HG03521 (cell line): Measurements from ENCODE around the gene STBD1.
"Not testable (repeated sequence)": the region's sequence is repeated elsewhere in the genome, so short reads cannot be mapped to it uniquely, and the experiment has no call there.

Experiments used
- ATAC-seq: cut with Tn5 transposase; IDR thresholded peaks from one replicate; pipeline ENCODE4 v1.9.1; 2021; ENCODE audit warnings: mild to moderate bottlenecking, moderate library complexity; ENCODE audit not compliant: unreplicated experiment

The STBD1 gene

DNA sequence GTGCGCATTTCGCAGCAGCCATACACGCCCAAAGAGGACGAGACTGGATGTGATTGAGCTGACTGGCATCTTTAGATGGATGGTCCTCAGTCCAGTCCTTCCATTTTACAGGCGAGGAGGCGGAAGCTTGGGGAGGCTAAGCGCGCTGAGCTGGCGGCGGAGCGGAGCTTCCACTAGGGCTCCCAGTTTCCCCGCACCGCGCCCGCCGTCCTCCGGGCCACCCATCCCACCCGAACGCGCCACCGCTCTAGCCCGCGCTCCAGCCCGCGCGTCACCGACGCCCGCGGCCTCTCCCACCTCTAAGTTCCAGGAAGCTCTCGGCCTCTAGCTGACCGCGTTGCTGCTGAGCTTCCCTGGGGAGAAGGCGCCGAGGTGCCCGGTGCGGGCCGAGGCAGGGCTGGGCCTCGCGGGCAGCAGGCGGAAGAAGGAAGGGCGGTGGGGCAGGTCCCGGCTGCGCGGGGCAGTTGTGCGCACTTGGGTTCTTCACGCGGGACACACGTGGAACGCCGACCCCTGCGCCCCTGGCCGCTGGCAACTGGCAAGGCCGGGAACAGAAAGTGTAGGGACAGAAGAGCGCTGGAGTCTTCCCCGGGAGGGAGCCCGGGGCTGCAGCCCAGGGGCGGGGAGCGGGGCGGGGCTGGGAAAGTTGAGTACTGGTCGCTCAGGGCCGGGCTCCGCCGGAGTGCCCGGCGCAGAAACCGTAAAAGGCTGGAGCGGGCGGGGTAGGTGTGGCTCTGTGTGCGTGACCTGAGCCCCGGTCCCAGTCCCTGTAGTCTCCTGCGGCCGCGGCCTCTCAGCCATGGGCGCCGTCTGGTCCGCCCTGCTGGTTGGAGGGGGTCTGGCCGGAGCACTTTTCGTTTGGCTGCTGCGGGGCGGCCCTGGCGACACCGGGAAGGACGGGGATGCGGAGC lies at the start of gene STBD1:
Gene STBD1 (plus strand): TSS at position 763 of the 911 bp plus-strand sequence. CDS start 37 bp downstream, at position 800.
- no peak for ATAC-seq

DNA sequence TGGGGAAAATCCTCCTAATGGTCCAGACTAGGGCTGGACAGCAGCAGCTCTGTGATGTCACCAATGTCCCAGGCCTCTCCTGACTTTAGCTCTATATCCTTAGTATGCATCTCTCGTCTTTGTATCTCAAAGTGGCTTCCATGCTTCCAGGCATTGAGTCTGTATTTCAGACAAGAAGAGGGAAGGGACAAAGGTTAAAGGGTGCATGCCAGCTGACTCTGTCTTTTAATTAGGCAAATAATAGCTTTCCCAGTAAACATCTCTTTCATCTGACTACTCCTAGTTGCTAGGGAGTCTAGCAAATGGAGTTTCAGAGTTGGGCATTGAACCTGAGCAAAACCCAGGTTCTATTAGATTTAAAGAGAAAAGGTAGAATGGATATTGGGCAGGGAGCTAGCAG lies 49.6 kb upstream of the STBD1 start:
- ATAC-seq = no peak

DNA sequence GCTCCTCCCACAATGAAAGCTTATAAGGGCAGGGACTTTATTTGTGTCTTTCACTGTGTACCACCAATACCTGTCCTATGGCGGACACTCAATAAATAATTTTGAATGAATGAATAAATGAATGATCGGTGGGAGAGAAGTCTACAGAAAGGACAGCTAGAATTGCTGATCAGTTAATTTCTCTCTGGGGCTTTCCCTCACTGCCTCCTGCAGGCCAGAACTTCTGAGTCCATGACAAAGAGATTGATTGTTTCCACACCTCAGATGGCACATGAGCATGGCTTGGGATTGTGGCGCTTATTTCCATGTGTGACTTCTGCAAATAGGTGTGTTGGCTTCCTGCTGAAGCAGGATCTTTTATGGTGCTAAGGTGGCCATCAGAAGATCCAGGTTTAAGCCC lies 48.7 kb upstream of the STBD1 start:
- ATAC-seq = no peak

DNA sequence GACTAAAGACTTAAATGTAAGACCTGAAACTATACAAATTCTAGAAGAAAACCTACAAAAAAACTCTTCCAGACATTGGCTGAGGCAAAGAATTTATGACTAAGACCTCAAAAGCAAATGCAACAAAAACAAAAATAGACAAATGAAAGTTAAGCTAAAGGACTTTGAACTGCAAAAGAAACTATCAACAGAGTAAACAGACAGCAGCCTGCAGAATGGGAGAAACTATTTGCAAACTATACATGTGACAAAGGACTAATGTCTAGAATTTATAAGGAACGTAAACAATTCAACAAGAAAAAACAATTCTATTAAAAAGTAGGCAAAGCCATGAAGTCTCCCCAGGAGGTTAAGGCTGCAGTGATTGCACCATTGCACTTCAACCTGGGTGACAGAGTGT lies 46.0 kb upstream of the STBD1 start:
- no peak for ATAC-seq

DNA sequence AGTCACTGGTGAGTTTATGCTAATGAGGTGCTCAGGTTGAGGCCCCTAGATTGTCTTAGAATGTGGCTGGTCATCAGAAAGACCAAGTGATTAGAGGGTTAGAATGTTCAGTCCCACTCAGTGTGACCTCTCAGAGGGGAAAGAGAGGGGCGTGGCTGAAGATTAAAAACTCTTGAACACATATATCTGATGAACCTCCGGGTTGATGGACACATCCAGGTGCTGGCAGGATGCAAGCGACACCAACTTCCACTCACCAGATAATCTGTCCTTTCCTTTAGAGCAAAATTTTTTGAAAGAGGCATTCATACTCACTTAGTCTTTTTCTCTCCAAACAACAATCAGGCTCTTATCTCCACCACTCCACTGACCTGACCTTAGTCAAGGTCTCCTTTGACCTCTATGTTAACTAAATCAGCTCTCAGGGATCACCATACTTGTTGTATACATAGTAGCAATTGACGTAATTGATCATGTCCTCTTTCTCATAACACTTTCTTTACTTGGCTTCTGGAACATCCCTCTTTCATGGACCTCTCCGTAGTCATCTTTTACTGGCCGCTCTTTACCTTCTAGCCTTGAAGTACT lies 40.8 kb upstream of the STBD1 start:
- ATAC-seq = no peak

DNA sequence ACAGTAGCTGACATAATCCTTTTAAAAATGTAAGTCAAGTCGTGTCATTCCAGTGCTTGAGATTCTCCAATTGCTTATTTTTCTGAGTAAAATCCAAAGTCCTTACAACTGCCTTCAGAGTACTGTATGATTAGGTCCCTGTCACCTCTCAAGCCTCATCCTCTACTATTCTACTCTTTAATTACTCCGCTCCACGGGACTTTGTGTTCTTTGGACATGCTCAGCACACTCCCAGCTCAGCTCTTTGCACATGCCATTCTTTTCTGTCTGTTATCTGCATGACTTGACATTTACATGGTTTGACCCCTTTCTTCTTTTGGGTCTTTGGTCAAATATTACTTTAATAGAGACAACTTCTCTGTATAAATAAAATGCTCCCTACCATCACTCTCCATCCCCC lies 39.9 kb upstream of the STBD1 start:
- ATAC-seq = no peak

DNA sequence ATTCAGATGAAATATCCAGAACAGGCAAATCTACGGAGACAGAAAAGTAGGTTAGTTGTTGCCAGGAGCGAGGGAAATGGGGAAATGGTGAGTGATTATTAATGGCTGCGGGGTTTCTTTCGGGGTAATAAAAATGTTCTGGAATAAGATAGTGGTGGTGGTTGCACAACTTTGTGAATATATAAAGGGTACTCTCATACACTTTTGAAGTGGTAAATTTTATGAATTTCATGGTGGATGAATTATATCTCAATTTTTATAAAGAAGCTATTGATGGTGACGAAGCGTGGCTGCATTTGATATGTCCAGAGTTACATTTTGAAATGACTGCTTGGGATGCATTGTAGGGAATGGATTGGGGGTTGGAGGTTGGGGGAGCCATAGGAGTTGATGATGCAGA lies 38.7 kb upstream of the STBD1 start:
- no peak for ATAC-seq

DNA sequence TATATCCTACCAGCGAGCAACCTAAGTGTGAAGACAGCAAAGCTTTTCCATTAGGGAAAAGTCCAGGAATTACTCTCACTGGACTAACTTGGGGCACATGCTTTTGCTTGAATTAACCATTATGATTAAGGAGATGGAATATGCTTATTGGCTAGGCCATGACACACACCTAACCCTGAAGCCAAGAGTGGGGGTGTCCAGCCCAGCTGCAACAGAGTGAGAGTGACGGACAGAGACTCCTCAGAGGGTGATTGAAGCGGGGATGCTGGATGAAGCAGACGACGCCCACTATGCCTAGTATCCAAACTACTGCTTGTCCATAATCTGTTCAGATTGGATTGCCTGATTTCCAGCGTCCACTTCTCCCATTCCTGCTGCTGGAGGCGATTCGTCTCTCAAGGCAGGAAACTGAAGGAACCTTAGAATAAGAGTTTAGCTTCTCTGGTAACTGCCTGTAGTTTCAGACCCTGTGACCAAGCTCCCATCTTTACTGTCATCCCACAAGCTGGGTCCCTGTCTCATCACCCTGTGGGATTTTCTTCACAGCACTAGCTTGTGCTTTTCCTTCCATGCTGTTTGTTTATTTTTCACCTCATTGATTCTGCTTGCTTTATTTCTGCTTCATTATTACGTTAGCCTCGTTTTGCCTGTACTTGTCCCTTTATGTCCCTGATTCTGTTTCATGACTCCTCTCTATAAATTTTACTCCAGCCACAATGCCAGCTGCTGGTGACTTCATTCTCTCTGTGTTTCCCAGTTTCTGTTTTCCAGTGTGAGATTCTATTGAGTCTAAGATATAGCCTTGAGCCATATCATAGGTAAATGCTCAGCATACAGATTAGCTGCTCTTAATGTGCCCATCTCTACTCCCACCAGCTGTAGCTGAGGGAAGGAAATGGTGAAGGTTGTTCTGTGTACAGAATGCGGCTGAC lies 36.0 kb upstream of the STBD1 start:
- ATAC-seq = no peak

DNA sequence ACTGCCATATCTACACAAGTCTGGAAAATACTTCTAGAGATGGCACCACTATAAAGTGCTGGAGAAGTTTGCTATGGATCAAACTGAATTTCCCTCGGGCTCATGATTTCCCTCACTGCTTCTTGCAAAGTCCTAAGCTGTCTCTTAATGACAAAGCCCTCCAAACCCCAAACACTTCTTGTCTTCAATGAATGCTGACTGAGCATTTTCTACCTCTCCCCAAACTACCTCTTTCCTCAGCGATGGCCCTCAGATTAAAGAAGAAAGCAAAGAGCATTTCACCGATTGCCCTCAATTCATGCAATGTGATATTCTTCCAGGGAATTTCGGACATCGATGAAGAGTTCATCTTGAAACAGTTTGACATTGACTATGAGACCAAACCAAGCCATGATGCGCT lies 35.3 kb upstream of the STBD1 start:
- no peak for ATAC-seq

DNA sequence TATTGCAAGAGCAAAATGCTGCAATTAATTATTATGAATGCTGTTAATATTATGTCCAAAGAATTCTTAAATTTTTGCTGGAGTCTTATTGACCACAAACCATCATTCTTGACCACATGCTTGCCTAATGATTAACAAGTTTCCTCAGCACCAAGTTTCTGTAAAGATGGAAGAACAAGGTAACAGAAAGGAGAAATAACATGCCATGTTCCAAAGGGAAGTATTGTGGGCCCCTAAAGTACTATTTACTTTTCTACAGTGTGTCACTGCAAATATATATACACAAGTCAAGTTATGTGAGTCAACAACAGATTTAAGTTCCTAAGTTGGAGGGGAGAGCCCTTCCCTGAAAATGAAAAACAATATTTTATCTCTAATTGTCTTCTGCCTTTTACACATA lies 34.5 kb upstream of the STBD1 start:
- no peak for ATAC-seq

DNA sequence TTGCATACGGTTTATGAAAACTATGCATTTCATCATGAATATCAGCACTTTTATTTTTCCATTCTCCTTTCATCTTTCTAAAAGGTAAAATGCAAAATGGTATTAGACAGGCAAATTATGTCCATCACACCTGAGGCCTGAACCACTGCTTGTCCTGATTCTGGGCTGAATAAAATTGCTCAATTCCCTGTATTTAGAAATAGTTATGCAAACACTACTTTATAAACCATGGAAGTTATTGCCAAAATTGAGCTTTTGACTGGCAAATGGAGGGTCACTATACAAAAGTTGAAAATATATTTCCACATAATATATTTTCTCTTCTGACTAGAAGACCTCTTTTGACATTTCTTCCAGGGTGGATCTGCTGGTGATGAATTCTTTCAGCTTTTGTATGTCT lies 34.0 kb upstream of the STBD1 start:
- no peak for ATAC-seq

DNA sequence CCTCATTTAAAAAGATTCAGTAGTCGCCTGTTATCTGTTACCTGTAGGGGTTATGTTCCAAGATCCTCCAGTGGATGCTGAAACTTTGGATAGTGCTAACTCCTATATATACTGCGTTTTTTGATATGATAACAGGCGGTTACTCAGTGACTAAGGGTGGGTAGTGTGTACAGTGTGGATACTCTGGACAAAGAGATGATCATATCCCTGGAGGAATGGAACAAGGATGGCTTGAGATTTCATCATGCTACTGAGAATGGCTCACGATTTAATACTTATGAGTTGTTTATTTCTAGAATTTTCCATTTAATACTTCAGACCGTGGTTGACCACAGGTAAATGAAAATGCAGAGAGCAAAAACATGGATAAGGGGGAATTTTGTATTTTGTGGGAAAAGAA lies 33.5 kb upstream of the STBD1 start:
- no peak for ATAC-seq

DNA sequence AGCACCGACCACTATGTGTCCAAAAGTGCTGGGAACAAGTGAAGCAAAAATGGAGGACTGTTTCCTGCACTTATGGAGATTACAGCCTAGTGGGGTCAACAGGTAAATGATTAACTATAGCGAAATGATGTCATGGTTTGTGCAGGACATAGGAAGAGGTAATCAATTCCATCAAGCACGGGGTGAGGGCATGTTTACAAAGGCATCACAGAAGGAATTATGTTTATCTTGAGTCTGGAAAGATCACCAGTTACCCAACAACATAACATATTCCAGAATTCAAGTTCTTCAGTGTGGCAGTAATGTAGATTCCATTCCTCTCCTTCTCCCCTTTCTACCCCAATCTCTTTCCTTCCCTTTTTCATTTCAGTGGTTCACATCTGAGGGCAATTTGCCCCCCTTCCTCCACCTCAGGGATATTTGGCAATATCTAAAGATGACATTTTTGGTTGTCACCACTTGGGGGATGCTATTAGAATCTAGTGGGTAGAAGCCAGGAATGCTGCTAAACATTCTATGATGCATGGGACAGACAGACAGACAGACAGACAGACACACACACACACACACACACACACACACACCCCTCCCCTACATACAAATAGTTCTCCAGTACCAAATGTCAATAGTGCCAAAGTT lies 30.9 kb upstream of the STBD1 start:
- ATAC-seq = no peak

DNA sequence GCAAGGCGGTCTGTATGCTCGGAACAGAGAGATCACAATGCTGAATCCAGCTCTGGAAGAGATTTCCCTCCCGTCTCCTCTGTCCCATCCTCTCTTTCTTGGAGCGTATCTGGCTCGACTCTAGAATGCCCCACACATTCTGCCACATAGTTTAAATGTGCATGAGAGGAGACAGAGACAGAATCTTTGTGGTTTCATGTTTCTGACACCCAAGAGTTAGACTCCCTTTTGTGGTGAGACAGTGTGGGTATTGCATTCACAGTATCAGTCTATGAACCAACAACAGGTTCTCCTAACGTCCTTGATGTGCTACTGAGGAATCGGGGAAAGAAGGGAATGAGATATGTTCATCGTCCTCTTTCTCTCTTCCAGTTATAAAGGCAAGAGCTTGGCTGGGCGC lies 29.7 kb upstream of the STBD1 start:
- no peak for ATAC-seq

DNA sequence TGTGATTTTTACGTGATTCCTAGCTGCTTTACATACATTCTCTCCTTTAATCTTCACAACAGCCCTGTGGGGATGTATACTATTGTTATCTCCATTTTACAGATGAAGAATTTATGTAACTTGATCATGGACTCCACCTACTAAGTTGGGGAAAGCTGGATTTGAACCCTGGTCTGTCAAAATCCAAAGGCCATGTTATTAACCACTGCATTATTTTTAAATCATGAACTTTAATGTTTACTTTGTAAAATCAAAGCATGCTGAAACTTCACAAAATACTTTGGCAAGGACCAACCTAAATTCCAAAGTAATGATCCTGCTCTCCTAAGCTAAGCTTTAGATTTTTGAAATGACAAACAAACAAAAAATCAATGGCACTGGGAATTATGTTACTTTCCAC lies 28.9 kb upstream of the STBD1 start:
- no peak for ATAC-seq

DNA sequence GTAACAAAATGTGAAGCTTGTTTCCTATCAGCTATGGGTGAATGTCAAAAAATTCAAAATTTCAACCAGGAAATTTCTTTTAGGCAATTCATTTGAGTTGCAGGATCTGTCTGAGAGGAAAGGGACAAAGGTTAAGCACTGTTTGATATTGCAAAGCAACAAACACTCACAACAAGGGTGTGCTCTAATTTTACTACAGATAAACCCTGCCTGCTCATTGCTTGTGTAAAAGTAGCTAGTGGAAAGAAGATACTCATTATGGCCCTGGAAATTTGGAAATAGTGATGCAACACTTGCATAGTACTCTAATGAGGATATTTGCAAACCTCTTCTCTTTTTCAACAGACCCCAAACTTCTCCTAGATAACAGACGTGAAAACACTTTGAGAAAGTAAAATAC lies 27.9 kb upstream of the STBD1 start:
- ATAC-seq = no peak

DNA sequence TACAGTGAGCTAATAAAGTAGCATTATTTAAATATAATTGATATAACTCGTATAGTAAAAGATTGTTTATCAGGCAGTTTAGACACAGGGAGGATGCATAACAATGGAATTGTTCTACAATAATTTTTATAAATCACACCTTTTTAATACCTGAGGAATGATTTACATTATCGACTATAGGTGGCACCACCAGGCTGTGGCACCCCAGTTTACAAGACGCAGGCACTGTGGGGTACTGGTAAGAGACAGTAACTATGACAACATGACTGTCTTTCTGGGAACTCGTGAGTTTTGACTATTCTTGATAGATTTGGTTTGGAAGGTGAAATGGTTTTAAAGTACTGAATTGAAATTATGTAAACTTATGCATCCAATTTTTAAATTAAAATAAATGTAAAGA lies 27.1 kb upstream of the STBD1 start:
- no peak for ATAC-seq

DNA sequence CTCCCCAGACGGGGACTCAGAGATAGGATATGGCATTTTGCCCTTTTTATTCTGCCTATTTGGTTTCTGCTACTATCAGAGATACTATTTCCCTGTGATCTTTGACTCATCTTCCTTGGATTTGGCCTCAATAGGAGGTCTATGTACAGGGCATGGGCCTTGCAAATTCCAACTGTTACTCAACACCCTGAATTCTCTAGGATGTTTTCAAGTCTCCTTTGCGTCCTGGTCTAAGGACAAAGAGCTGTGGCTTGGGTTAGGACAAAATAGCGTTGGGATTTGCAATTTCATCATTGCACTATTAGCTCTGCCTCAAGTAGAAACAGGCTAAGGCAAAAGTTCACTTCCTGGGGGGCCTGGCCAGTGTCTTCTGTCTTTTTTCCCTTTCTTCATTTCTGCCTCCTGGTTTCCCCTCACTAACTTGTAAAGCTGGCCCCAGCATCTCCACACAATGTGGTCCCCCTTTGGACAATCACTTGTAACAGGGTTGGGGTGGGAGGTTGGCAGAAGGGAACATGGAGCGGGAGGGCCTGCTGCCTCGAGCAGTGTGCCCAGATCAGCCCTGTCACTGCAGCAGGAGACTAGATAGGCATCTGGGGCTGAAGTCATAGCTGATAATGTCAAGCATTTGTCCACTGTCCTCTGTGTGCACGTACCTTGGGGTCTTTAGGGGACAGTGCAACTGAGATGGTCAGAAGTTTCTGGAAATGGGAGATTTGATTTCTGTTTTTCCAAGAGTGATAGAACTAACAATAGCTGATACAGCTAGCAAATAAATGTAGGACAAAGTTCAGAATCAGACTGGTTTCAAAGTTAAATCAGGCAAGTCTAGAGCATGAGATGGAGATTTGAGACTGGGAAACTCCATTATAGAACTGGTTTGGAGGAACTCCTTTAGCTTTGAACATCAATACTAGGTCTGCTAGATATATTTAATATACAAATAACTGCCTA lies 25.8 kb upstream of the STBD1 start:
- no peak for ATAC-seq

DNA sequence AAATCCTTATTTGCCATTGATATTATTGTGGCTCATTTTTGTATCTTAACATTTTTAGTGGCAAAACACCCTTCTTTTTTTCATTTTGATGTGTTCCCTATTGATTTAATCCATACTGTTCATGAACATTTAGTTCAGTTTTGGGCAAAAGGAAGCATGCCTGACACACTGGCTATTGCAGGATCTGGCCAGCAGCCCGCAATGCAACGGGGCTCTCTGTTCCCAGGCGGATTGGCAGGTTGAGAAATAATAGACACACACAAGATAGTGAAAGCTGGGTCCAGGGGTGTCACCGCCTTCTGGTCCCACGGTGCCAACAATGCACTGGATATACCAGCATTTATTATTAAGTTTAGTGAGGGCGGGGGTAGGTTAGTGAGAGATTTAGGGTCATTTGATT lies 24.9 kb upstream of the STBD1 start:
- ATAC-seq = not testable (repeated sequence)
